Stomach smooth muscle (tissue), 2 donors: ENCODE data around the gene SWT1.
"Not testable (repeated sequence)": the region's sequence is repeated elsewhere in the genome, so short reads cannot be mapped to it uniquely, and the experiment has no call there.

ENCODE experiments used
- H3K27ac ChIP-seq: one replicate; pipeline ENCODE4 v1.7.0; 2013; ENCODE audit warnings: mild to moderate bottlenecking, low read length, inconsistent platforms
- H3K27me3 ChIP-seq, 2 donors: one replicate each; pipeline ENCODE4 v1.7.0; 2013; ENCODE audit warnings: low read length in 2 of 2; ENCODE audit not compliant: insufficient read depth in 2 of 2, control insufficient read depth in 1 of 2
- H3K36me3 ChIP-seq, 2 donors: one replicate each; pipeline ENCODE4 v1.7.0; 2013; ENCODE audit warnings: low read length in 2 of 2; ENCODE audit not compliant: control insufficient read depth in 2 of 2, insufficient read depth in 2 of 2
- H3K4me1 ChIP-seq: one replicate; pipeline ENCODE4 v1.7.0; 2013; ENCODE audit warnings: low read length; ENCODE audit not compliant: control insufficient read depth, insufficient read depth
- H3K4me3 ChIP-seq, 2 donors: one replicate each; pipeline ENCODE4 v1.7.0; 2013; ENCODE audit warnings: low read length in 2 of 2
- H3K9ac ChIP-seq, 2 donors: one replicate each; pipeline ENCODE4 v1.7.0; 2013; ENCODE audit warnings: low read length in 2 of 2, mild to moderate bottlenecking in 1 of 2
- H3K9me3 ChIP-seq, 2 donors: one replicate each; pipeline ENCODE4 v1.7.0; 2013; ENCODE audit warnings: low read length in 2 of 2; ENCODE audit not compliant: control insufficient read depth in 2 of 2
- donor health status: healthy.
- donor health status: Pancreatic carcinoma.

SWT1 gene

GRCh38 chr1:185170291-185170848 is 13.4 kb downstream of the SWT1 start:
- H3K27me3 ChIP-seq = no peaks in the 10 kb centered on the region
- H3K36me3 ChIP-seq = peaks cover 6 to 10% of the 10 kb centered on the region in 2 donors
- no peaks in the 10 kb centered on the region for H3K4me1 ChIP-seq
- H3K9me3 ChIP-seq = no peaks in the 10 kb centered on the region
- H3K9ac ChIP-seq = no peak overlapping the region
- no peak overlapping the region for H3K27ac ChIP-seq
- no peak overlapping the region for H3K4me3 ChIP-seq

GRCh38 chr1:185193756-185194155 is 36.8 kb downstream of the SWT1 start:
- Histone ChIP-seq H3K36me3 (peaks cover 0 to 2% of the 10 kb centered on the region in 2 donors), H3K9ac (no peak overlapping the region), H3K27me3 (no peaks in the 10 kb centered on the region), H3K9me3 (no peaks in the 10 kb centered on the region), H3K27ac (no peak overlapping the region), H3K4me1 (no peaks in the 10 kb centered on the region), H3K4me3 (no peak overlapping the region)

- not testable (repeated sequence) for H3K27ac ChIP-seq, H3K36me3 ChIP-seq, H3K4me1 ChIP-seq, H3K4me3 ChIP-seq, H3K27me3 ChIP-seq, H3K9ac ChIP-seq, H3K9me3 ChIP-seq
Observed at GRCh38 chr1:185198712-185199111, 41.7 kb downstream of the SWT1 start.

GRCh38 chr1:185200889-185201288 is 43.9 kb downstream of the SWT1 start:
- Histone ChIP-seq H3K9ac (no peak overlapping the region), H3K4me3 (no peak overlapping the region), H3K36me3 (peaks cover 0 to 2% of the 10 kb centered on the region in 2 donors), H3K27me3 (no peaks in the 10 kb centered on the region), H3K27ac (no peak overlapping the region), H3K9me3 (no peaks in the 10 kb centered on the region), H3K4me1 (no peaks in the 10 kb centered on the region)

GRCh38 chr1:185207170-185207569 is 50.2 kb downstream of the SWT1 start:
- no peaks in the 10 kb centered on the region for H3K4me1 ChIP-seq
- peaks cover 2% of the 10 kb centered on the region in 2 donors for H3K36me3 ChIP-seq
- H3K27me3 ChIP-seq = no peaks in the 10 kb centered on the region
- H3K27ac ChIP-seq = no peak overlapping the region
- H3K4me3 ChIP-seq = no peak overlapping the region
- no peaks in the 10 kb centered on the region for H3K9me3 ChIP-seq
- H3K9ac ChIP-seq = no peak overlapping the region

GRCh38 chr1:185207980-185208602 is 51.1 kb downstream of the SWT1 start:
- Histone ChIP-seq H3K4me3 (no peak overlapping the region), H3K27ac (no peak overlapping the region), H3K36me3 (peaks cover 2% of the 10 kb centered on the region in 2 donors)

GRCh38 chr1:185208626-185209180 is 51.7 kb downstream of the SWT1 start:
- Histone ChIP-seq H3K9ac (no peak overlapping the region), H3K4me3 (no peak overlapping the region), H3K27me3 (no peaks in the 10 kb centered on the region), H3K27ac (no peak overlapping the region), H3K36me3 (peaks cover 2% of the 10 kb centered on the region in 2 donors), H3K9me3 (no peaks in the 10 kb centered on the region), H3K4me1 (no peaks in the 10 kb centered on the region)

More at GRCh38 chr1:185207980-185208602, 51.1 kb downstream of the SWT1 start:
- no peaks in the 10 kb centered on the region for H3K9me3 ChIP-seq
- no peaks in the 10 kb centered on the region for H3K27me3 ChIP-seq
- no peaks in the 10 kb centered on the region for H3K4me1 ChIP-seq
- H3K9ac ChIP-seq = no peak overlapping the region

GRCh38 chr1:185209357-185209756 is 52.4 kb downstream of the SWT1 start:
- not testable (repeated sequence) for H3K4me1 ChIP-seq, H3K27me3 ChIP-seq, H3K27ac ChIP-seq, H3K9ac ChIP-seq, H3K36me3 ChIP-seq, H3K4me3 ChIP-seq, H3K9me3 ChIP-seq

GRCh38 chr1:185213091-185213490 is 56.1 kb downstream of the SWT1 start:
- H3K4me1 ChIP-seq = no peaks in the 10 kb centered on the region
- H3K36me3 ChIP-seq = peaks cover 2% of the 10 kb centered on the region in 2 donors
- H3K9ac ChIP-seq = no peak overlapping the region
- H3K4me3 ChIP-seq = no peak overlapping the region
- no peaks in the 10 kb centered on the region for H3K9me3 ChIP-seq
- H3K27me3 ChIP-seq = no peaks in the 10 kb centered on the region
- H3K27ac ChIP-seq = no peak overlapping the region

GRCh38 chr1:185215911-185216310 is 58.9 kb downstream of the SWT1 start:
- Histone ChIP-seq H3K4me1 (no peaks in the 10 kb centered on the region), H3K4me3 (no peak overlapping the region), H3K27me3 (no peaks in the 10 kb centered on the region), H3K27ac (no peak overlapping the region), H3K9me3 (no peaks in the 10 kb centered on the region), H3K9ac (no peak overlapping the region), H3K36me3 (peaks cover 0 to 2% of the 10 kb centered on the region in 2 donors)

GRCh38 chr1:185224132-185224531 is 67.2 kb downstream of the SWT1 start:
- Histone ChIP-seq H3K27me3 (no peaks in the 10 kb centered on the region), H3K9me3 (peaks cover 0 to 4% of the 10 kb centered on the region in 2 donors), H3K9ac (no peak overlapping the region), H3K36me3 (peaks cover 3 to 14% of the 10 kb centered on the region in 2 donors), H3K4me1 (no peaks in the 10 kb centered on the region), H3K4me3 (no peak overlapping the region), H3K27ac (no peak overlapping the region)
